Activated CD8-positive, alpha-beta memory T cell treated with anti-CD3 and anti-CD28 coated beads, Interleukin-2, amount 50 U/mL, for 4 hours (primary cell): ENCODE measurements around the gene ATG16L1.

Experiments used
- DNase-seq: peaks from one replicate; pipeline ENCODE4 v3.0.0-alpha.2; 2020

ATG16L1 gene

GRCh38 chr2:233227346-233227978, 24.0 kb upstream of the ATG16L1 start:
- no peak for DNase-seq

GRCh38 chr2:233228376-233228775, 23.1 kb upstream of the ATG16L1 start:
- DNase-seq = no peak

GRCh38 chr2:233233618-233234230, 17.7 kb upstream of the ATG16L1 start:
- DNase-seq = no peak

- DNase-seq = no peak
These were observed 17.2 kb upstream of the ATG16L1 start for GRCh38 chr2:233234264-233234663.

GRCh38 chr2:233234996-233235395, 16.5 kb upstream of the ATG16L1 start:
- DNase-seq = no peak

- no peak for DNase-seq
These were observed 15.5 kb upstream of the ATG16L1 start for GRCh38 chr2:233235977-233236376.

GRCh38 chr2:233236820-233237589, 14.5 kb upstream of the ATG16L1 start:
- no peak for DNase-seq

GRCh38 chr2:233240897-233241296, 10.6 kb upstream of the ATG16L1 start:
- no peak for DNase-seq

GRCh38 chr2:233241803-233242202, 9.7 kb upstream of the ATG16L1 start:
- no peak for DNase-seq

GRCh38 chr2:233242231-233242927, 9.1 kb upstream of the ATG16L1 start:
- no peak for DNase-seq

- DNase-seq = no peak
These were observed 8.1 kb upstream of the ATG16L1 start for GRCh38 chr2:233243348-233243747.

GRCh38 chr2:233244818-233245217, 6.7 kb upstream of the ATG16L1 start:
- DNase-seq = no peak

- no peak for DNase-seq
These were observed 6.1 kb upstream of the ATG16L1 start for GRCh38 chr2:233245406-233245805.

- DNase-seq = no peak
These were observed 4.4 kb upstream of the ATG16L1 start for GRCh38 chr2:233247116-233247515.

- DNase-seq = peak; percentile 50
These were observed 3.7 kb upstream of the ATG16L1 start for GRCh38 chr2:233247744-233248143.

GRCh38 chr2:233248999-233249398, 2.5 kb upstream of the ATG16L1 start:
- no peak for DNase-seq

GRCh38 chr2:233250568-233250967, 905 bp upstream of the ATG16L1 start:
- no peak for DNase-seq

GRCh38 chr2:233250985-233251305, 528 bp upstream of the ATG16L1 start:
- DNase-seq = no peak

- no peak for DNase-seq
These were observed 754 bp downstream of the ATG16L1 start for GRCh38 chr2:233252227-233252626.

- no peak for DNase-seq
These were observed 3.7 kb downstream of the ATG16L1 start for GRCh38 chr2:233255151-233255550.

GRCh38 chr2:233256048-233256447, 4.6 kb downstream of the ATG16L1 start:
- DNase-seq = no peak

GRCh38 chr2:233258211-233258610, 6.7 kb downstream of the ATG16L1 start:
- DNase-seq = no peak

GRCh38 chr2:233259730-233260129, 8.3 kb downstream of the ATG16L1 start:
- no peak for DNase-seq

GRCh38 chr2:233260661-233261060, 9.2 kb downstream of the ATG16L1 start:
- no peak for DNase-seq
